GM12878 (cell line): Measurements from ENCODE around the gene TMC6. TPM values are rescaled to one million over a fixed set of nuclear protein-coding genes. Genes with fewer than 3 reads are reported as not detected.

Experiments
- ATAC-seq: fragments of 200-7000 bp; cut with Tn5 transposase; 3 replicates; pipeline ENCODE4 v1.9.1; 2020; ENCODE audit warnings: mild to moderate bottlenecking, moderate library complexity
- BruUV-seq: library from RNA; stranded (reverse); fragments of 400-500 nt; replicated peaks from 2 replicates; lab custom pipeline; 2021; lab: Mats Ljungman, UMichigan
- CTCF ChIA-PET: fragments of 300-600 bp; sonication (Branson Sonifier 250); formaldehyde crosslinking; extraction: SDS; loops from one replicate; lab custom pipeline; 2021; ENCODE audit warnings: inconsistent platforms; lab: Yijun Ruan, JAX
- POLR2A ChIA-PET: fragments of 350-600 bp; formaldehyde crosslinking; extraction: SDS; loops from one replicate; lab custom pipeline; 2021; ENCODE audit warnings: inconsistent platforms; lab: Charles Lee
- RAD21 ChIA-PET: fragments of 300-600 bp; sonication (Branson Sonifier 250); formaldehyde crosslinking; loops from one replicate; lab custom pipeline; 2023; ENCODE audit warnings: antibody characterized with exemption; ENCODE audit not compliant: unreplicated experiment; lab: Charles Lee
- SMC1A ChIA-PET: fragments of 300-600 bp; sonication (Branson Sonifier 250); formaldehyde crosslinking; loops from one replicate; lab custom pipeline; 2023; ENCODE audit not compliant: unreplicated experiment, uncharacterized antibody; lab: Charles Lee
- DNase-seq: peaks from one replicate; pipeline ENCODE4 v3.0.0-alpha.2; 2011; ENCODE audit warnings: low read depth, low spot score
- FAIRE-seq: peaks from 3 replicates; lab custom pipeline; 2011; peaks lifted over from hg19 to GRCh38; lab: Jason Lieb, UNC
- H2AFZ ChIP-seq: 2 replicates; pipeline ENCODE4 v1.6.0; 2011; ENCODE audit warnings: low read depth, low read length, control low read depth; ENCODE audit not compliant: control insufficient read depth
- H3K27ac ChIP-seq: 2 replicates; pipeline ENCODE4 v1.5.1; 2011; ENCODE audit warnings: control low read depth; ENCODE audit not compliant: control insufficient read depth, insufficient read depth
- H3K27me3 ChIP-seq, 2 experiments: replicated peaks in 1 of 2; 2 replicates each; pipeline versions ENCODE4 v1.6.0 to v1.6.1; 2011; ENCODE audit warnings: low read length in 1 of 2; ENCODE audit not compliant: control insufficient read depth in 2 of 2, insufficient read depth in 2 of 2
- H3K36me3 ChIP-seq, 2 experiments: 2 replicates each; pipeline ENCODE4 v1.5.1; 2011; ENCODE audit warnings: low read length in 1 of 2; ENCODE audit not compliant: control insufficient read depth in 2 of 2, insufficient read depth in 2 of 2
- H3K4me1 ChIP-seq: 2 replicates; pipeline ENCODE4 v1.6.1; 2011; ENCODE audit warnings: mild to moderate bottlenecking, low read length, moderate library complexity, mixed read lengths; ENCODE audit not compliant: control insufficient read depth, insufficient read depth
- H3K4me2 ChIP-seq: 2 replicates; pipeline ENCODE4 v1.6.0; 2011; ENCODE audit warnings: control low read depth; ENCODE audit not compliant: control insufficient read depth, insufficient read depth
- H3K4me3 ChIP-seq: fragments of 200-600 bp; sonication (generic); 2 replicates; pipeline ENCODE4 v1.5.1; 2016
- H3K79me2 ChIP-seq: 2 replicates; pipeline ENCODE4 v1.6.0; 2011; ENCODE audit warnings: low read length; ENCODE audit not compliant: control insufficient read depth, insufficient read depth
- H3K9ac ChIP-seq: 2 replicates; pipeline ENCODE4 v1.8.0; 2011; ENCODE audit warnings: low read length, control low read depth, mixed read lengths; ENCODE audit not compliant: control insufficient read depth, insufficient read depth
- H3K9me3 ChIP-seq: replicated peaks from 3 replicates; pipeline ENCODE4 v1.5.1; 2011; ENCODE audit warnings: mild to moderate bottlenecking, low read length; ENCODE audit not compliant: control insufficient read depth, insufficient read depth
- H4K20me1 ChIP-seq: 2 replicates; pipeline ENCODE4 v1.6.0; 2011; ENCODE audit not compliant: control insufficient read depth, insufficient read depth
- FOXK2 ChIP-seq: fragments of 450-650 bp; IDR thresholded peaks from 2 replicates; pipeline ENCODE4 v1.6.1; 2017; ENCODE audit warnings: mild to moderate bottlenecking, moderate library complexity
- NBN ChIP-seq: fragments of 450-650 bp; IDR thresholded peaks from 2 replicates; pipeline ENCODE4 v1.6.1; 2016
- TCF3 ChIP-seq: IDR thresholded peaks from 2 replicates; pipeline ENCODE4 v1.6.1; 2012; ENCODE audit warnings: low read depth, mild to moderate bottlenecking, low read length, borderline replicate concordance; ENCODE audit not compliant: insufficient read depth
- WGBS: methylation state at CpG from one replicate; pipeline ENCODE4 v1.1.6; 2016; ENCODE audit warnings: low lambda C conversion rate; ENCODE audit not compliant: insufficient replicate concordance, insufficient coverage; ENCODE audit errors: missing lambda C conversion rate; 5-methylcytosine and 5-hydroxymethylcytosine counted together
- in situ Hi-C: fragments of 300-500 bp; cut with MboI; formaldehyde crosslinking; loops from 9 replicates; pipeline ENCODE4 v1.14.3; 2018; ENCODE audit warnings: mixed read lengths
- intact Hi-C: fragments of 100-400 bp; cut with micrococcal nuclease; formaldehyde crosslinking; loops from one replicate; pipeline ENCODE4 v1.14.2; 2022; ENCODE audit not compliant: unreplicated experiment
- polyA plus RNA-seq, 11 experiments: library from polyadenylated mRNA; depleted of rRNA in 4 of 11; unstranded in 6 of 11; stranded (reverse) in 5 of 11; fragments of >200 nt; fragmentation: Nextera tagmentation in 4 of 11; fragmentation: Illumina TruSeq in 1 of 11; extraction: Ambion mirVana in 4 of 11; extraction: Trizol in 1 of 11; gene quantifications; 1 replicate in 1 of 11; 2 replicates in 10 of 11; pipeline versions ENCODE4 v1.2.1 to v1.2.3, GENCODE V29; 2011 to 2016; ENCODE audit warnings: inconsistent platforms in 2 of 11, missing spikeins in 2 of 11, low read depth in 1 of 11
- total RNA-seq, 4 experiments: library from RNA; depleted of rRNA in 3 of 4; stranded (reverse); fragments of >200 nt in 3 of 4; fragmentation: Illumina TruSeq in 1 of 4; extraction: Trizol in 1 of 4; gene quantifications; 2 replicates each; pipeline versions ENCODE4 v1.2.1 to v1.2.3, GENCODE V29; 2013 to 2021
- TF ChIP-seq, protein P1 (sequence below), 3 experiments: IDR thresholded peaks in 2 of 3; conservative IDR thresholded peaks in 1 of 3; 2 replicates each; pipeline ENCODE4 v1.5.1; 2011; ENCODE audit warnings: low read depth in 3 of 3, low read length in 3 of 3, mild to moderate bottlenecking in 3 of 3, control low read depth in 2 of 3, moderate library complexity in 2 of 3, inconsistent platforms in 1 of 3, mixed read lengths in 1 of 3; ENCODE audit not compliant: control insufficient read depth in 2 of 3, insufficient read depth in 1 of 3; ENCODE audit errors: extremely low read depth in 1 of 3

Gene TMC6
- total and polyA plus RNA-seq, 10 of the 15 experiments (the other 5 are each of a cell fraction or from before 2014, with no cell fraction given): 1.9 to 232 (median 60.6) TPM

DNA sequence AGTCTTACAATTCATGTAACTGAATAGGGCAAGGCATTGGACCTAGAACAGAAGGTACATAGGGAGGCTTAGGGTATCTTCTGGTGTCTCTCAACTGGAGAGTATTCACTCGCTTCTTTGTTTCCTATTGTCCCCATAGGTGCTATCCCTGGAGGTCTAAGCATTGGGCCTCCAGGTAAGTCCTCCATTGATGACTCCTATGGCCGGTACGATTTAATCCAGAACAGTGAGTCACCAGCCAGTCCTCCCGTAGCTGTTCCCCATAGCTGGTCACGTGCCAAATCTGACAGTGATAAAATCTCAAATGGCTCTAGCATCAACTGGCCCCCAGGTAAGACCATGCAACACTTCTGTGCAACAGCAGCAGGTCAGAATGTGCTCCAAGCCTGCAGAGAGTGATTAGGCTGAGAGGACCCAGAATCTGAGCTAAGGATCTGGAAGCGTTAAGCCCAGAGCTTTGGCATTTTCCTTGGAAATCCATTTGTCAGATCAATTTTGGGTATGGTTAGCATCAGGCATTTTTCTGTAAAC is 35.7 kb downstream of the TMC6 start (continued):
- TF ChIP-seq, protein P1, sequence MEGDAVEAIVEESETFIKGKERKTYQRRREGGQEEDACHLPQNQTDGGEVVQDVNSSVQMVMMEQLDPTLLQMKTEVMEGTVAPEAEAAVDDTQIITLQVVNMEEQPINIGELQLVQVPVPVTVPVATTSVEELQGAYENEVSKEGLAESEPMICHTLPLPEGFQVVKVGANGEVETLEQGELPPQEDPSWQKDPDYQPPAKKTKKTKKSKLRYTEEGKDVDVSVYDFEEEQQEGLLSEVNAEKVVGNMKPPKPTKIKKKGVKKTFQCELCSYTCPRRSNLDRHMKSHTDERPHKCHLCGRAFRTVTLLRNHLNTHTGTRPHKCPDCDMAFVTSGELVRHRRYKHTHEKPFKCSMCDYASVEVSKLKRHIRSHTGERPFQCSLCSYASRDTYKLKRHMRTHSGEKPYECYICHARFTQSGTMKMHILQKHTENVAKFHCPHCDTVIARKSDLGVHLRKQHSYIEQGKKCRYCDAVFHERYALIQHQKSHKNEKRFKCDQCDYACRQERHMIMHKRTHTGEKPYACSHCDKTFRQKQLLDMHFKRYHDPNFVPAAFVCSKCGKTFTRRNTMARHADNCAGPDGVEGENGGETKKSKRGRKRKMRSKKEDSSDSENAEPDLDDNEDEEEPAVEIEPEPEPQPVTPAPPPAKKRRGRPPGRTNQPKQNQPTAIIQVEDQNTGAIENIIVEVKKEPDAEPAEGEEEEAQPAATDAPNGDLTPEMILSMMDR (IDR thresholded peaks at IDR 0.05 in 2 of 3, conservative IDR thresholded peaks at IDR 0.05 in 1 of 3; ENCODE audit: control insufficient read depth in 2 of 3, extremely low read depth in 1 of 3, insufficient read depth in 1 of 3, low read depth in 3 of 3, low read length in 3 of 3): no peak
- TF ChIP-seq, all 136 proteins: peak for 0

DNA sequence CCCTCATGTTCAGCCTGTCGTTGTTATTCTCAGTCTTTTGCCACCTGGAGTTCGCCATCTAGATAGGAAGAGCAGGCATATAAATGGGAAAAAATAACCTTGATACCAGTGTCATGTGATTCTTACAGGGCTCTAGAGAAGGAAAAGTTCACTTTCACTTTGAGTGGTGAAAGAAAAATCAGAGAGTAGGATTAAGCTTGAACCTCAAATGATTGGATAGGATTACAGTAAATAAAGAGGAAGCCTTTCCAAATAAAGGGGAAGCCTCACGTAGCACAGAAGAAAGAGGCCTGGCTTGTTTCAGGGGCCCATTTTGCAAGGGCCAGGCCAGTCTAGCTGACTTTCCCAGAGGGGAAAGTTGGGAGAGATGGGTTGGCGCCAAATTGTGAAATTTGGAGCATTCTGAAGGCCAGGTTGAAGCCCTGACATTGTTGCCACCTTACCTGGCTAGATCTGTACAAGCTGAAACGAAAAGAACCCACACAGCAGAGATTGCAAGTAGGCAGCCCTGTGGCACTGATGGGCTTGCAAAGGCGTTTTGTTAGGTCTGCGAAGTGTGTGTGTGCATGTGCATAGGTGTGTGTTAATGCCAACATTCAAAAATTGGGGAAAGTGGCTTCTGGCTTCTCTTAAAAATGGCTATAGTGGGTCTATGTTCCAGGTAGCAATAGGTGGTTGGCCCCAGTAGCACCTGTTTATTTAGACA is 38.8 kb downstream of the TMC6 start:
- FAIRE-seq: no peak
- BruUV-seq: TSS peak; percentile 38
- POLR2A ChIA-PET: no interaction called here

More for the DNA sequence above, 38.8 kb downstream of the TMC6 start:
- no peaks in the 10 kb centered on the region for H3K79me2 ChIP-seq
- H3K36me3 ChIP-seq: peaks cover 2 to 8% of the 10 kb centered on the region in 2 experiments; a peak in 3 of 4 replicates
- ATAC-seq (no peak), DNase-seq (no peak)
- SMC1A ChIA-PET: interaction anchor here (1.4 to 9.6 kb wide), 3 partner anchors 26 to 162 kb away, joined by 4 to 94 read pairs (median 11); no protein-coding TSS in a partner anchor
- no peaks in the 10 kb centered on the region for H4K20me1 ChIP-seq
- RAD21 ChIA-PET: interaction anchor here (1.0 to 3.7 kb wide), 2 partner anchors 70 to 117 kb away, joined by 5 to 15 read pairs; no protein-coding TSS in a partner anchor
- 38% methylated on average over 7 of the region's 7 CpGs for WGBS
- in situ Hi-C loops (no loop called here), intact Hi-C loops (loop anchor here (5.0 to 10.0 kb wide), 2 partner anchors 72 to 335 kb away; no protein-coding TSS in a partner anchor)
- no peak overlapping the region for H3K9ac ChIP-seq
- CTCF ChIA-PET: interaction anchor here (1.1 to 3.8 kb wide), 2 partner anchors 28 to 70 kb away, joined by 3 to 28 read pairs; no protein-coding TSS in a partner anchor
- H3K4me3 ChIP-seq: no peak overlapping the region
- H3K4me2 ChIP-seq: no peak overlapping the region
- H3K9me3 ChIP-seq: no peaks in the 10 kb centered on the region
- H2AFZ ChIP-seq: no peak overlapping the region
- TF ChIP-seq FOXK2: no peak
- TF ChIP-seq TCF3: no peak
- no peak for TF ChIP-seq NBN
- H3K4me1 ChIP-seq: no peaks in the 10 kb centered on the region
- H3K27ac ChIP-seq: no peak overlapping the region
- H3K27me3 ChIP-seq: no peaks in the 10 kb centered on the region
